Measurements from ENCODE around the gene TRAF3. TPM values are rescaled to one million over a fixed set of nuclear protein-coding genes. Genes with fewer than 3 reads are reported as not detected.

TRAF3 gene
- total RNA-seq, 6 experiments from 2014 or later: 19.9 to 28.8 (median 22.6) TPM

DNA sequence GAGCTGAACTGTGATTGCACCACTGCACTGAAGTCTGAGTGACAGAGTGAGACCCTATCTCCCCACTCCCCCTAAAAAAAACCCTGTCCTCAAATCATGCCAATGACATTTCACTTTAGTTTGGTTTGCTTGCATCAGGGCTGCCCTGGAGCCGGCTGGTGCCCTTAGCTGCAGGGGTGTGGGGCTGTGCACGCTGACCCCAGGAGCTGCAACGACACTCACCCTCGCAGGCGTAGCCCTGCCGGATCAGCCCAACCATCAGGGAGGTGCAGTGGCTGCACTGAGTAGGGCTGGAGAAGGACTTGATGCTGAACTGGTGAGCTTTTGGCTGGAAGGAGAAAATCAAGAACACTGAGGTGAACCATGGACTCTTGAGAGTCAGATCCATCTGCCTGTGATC is 175.0 kb downstream of the TRAF3 start:
- H3K36me3 Mint-ChIP-seq (ENCODE audit: low read depth): peaks cover 17% of the 10 kb centered on the region
- DNase-seq: no peak
- H3K27ac Mint-ChIP-seq: no peak overlapping the region
- TF ChIP-seq, protein P1, sequence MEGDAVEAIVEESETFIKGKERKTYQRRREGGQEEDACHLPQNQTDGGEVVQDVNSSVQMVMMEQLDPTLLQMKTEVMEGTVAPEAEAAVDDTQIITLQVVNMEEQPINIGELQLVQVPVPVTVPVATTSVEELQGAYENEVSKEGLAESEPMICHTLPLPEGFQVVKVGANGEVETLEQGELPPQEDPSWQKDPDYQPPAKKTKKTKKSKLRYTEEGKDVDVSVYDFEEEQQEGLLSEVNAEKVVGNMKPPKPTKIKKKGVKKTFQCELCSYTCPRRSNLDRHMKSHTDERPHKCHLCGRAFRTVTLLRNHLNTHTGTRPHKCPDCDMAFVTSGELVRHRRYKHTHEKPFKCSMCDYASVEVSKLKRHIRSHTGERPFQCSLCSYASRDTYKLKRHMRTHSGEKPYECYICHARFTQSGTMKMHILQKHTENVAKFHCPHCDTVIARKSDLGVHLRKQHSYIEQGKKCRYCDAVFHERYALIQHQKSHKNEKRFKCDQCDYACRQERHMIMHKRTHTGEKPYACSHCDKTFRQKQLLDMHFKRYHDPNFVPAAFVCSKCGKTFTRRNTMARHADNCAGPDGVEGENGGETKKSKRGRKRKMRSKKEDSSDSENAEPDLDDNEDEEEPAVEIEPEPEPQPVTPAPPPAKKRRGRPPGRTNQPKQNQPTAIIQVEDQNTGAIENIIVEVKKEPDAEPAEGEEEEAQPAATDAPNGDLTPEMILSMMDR (IDR thresholded peaks at IDR 0.05): no peak
- peaks cover 4% of the 10 kb centered on the region; the same call in 1 of the 2 replicates for H3K27me3 Mint-ChIP-seq (ENCODE audit: insufficient read depth)
- H3K4me3 Mint-ChIP-seq: no peak overlapping the region
- peaks cover 12% of the 10 kb centered on the region for H3K4me1 Mint-ChIP-seq (ENCODE audit: low read depth)
- no peaks in the 10 kb centered on the region for H3K9me3 Mint-ChIP-seq

DNA sequence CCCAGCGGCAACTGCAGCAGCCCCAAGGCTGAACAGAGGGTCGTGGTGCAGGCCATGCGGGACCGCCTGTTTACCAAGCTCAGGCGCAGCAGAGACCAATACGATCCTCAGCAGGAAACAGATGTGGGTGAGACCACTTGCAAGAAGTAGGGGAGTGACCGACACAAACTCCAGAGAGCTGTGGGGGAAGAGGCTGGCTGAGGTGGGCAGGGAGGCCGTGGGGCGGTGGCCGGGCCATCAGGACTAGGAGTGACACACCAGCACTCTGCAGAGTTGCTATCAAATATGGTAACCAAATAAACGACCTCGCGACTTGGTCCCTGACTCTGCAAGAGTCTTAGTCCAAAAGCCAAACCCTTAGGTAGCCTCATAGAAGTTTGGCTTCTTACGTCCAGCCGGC is 175.9 kb downstream of the TRAF3 start:
- no peak overlapping the region for H3K27ac Mint-ChIP-seq
- peaks cover 4% of the 10 kb centered on the region for H3K27me3 Mint-ChIP-seq (ENCODE audit: insufficient read depth)
- DNase-seq: no peak
- no peak overlapping the region for H3K4me3 Mint-ChIP-seq
- peaks cover 12% of the 10 kb centered on the region for H3K4me1 Mint-ChIP-seq (ENCODE audit: low read depth)
- no peaks in the 10 kb centered on the region for H3K9me3 Mint-ChIP-seq
- peaks cover 17% of the 10 kb centered on the region for H3K36me3 Mint-ChIP-seq (ENCODE audit: low read depth)
- TF ChIP-seq, protein P1 (IDR thresholded peaks at IDR 0.05): no peak

DNA sequence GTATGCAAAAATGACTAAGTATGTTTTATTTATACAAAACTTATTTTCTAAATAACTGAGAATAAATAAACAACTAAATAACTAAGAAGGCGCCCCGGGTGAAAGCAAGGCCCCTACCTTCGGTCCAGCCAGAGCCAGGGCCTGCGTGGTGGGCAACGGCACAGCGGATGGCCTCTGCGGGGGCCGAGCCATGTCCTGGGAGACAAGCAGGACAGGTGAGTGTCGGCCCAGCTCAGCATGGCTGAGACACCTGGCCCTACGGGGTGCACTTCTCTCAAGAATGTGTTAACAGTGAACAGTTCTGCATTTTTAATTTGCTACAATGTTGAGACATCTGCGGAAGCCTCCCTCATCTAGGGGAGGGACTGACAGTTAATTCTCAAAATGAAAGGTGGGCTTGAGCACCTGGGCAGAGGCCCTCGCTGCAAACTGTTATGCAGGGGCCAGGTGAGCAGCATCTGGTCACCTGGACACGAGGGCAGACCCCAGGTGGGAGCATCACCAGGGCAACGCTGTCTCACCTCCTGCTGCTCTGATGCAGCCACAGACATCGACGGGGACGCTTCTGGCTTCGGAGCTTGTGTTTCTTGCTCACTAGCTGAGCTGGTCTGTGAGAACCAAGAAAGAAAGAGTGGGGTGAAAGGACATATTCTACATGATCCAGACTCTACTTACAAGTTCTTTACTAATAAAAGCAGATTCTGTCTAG is 177.0 kb downstream of the TRAF3 start:
- Mint-ChIP-seq H3K4me1 (ENCODE audit: low read depth) (peaks cover 5% of the 10 kb centered on the region), H3K36me3 (ENCODE audit: low read depth) (peaks cover 16% of the 10 kb centered on the region), H3K27ac (no peak overlapping the region), H3K27me3 (ENCODE audit: insufficient read depth) (peaks cover 7% of the 10 kb centered on the region), H3K9me3 (no peaks in the 10 kb centered on the region), H3K4me3 (no peak overlapping the region; the same call in 1 of the 2 replicates)
- TF ChIP-seq, protein P1 (IDR thresholded peaks at IDR 0.05): no peak
- DNase-seq: no peak

DNA sequence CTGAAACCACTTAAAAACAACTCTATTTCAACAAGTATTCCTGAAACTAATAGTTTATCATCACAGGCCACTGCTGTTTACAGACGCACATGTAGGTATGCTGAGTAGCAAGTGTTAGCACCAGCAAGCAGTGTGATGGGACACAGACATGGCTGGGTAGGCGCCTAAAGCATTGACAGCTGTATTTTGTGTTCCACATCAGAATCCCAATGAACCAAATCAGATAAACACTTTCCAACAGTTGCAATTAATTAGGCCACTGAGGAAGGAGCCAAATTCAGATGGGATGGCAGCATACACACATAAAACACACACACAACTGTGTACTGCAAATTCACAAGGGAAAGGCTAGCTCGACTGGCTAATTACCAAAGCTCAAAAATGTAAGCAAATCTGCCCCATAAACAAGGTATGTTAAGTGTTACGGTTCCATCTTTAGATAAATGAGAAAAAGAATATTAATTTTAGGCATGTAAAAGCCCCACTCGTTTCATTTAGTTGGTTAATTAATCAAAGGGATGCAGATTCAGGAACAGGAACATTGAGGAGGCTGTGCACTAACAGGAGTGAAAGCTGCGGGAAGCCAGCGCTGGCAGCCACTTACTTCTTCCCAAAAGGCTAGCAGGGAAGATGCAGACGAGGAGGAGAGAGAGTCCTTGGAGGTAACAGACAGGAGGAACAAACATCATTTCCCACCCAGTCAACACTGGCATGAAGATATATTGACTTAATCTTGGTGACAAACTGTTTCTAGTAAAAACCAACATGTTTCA is 178.6 kb downstream of the TRAF3 start:
- TF ChIP-seq, protein P1 (IDR thresholded peaks at IDR 0.05): no peak
- Mint-ChIP-seq H3K27ac (no peak overlapping the region), H3K4me3 (no peak overlapping the region), H3K36me3 (ENCODE audit: low read depth) (peaks cover 13% of the 10 kb centered on the region; the same call in 1 of the 2 replicates), H3K9me3 (no peaks in the 10 kb centered on the region), H3K27me3 (ENCODE audit: insufficient read depth) (peaks cover 5% of the 10 kb centered on the region), H3K4me1 (ENCODE audit: low read depth) (no peaks in the 10 kb centered on the region)
- no peak for DNase-seq

DNA sequence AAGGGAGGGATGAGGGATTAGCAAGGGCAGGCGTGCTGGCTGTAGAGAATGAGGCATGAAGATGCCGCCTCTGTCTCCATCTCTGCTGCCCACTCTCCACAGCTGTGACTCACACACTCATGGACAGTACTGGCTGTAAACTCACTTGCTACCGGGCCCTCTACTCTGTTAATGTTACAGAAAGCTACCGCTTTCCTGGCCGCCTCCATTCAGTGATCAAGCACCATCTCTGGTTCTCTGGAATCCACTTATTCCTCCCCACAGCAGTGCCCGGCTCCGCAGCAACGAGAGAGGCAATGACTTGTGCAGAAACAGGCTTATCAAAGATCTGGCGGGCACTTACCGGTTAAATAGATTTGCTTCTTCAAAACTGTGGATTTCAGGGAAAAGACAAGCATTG is 180.0 kb downstream of the TRAF3 start:
- no peak for DNase-seq
- H3K27me3 Mint-ChIP-seq (ENCODE audit: insufficient read depth): peaks cover 4% of the 10 kb centered on the region; the same call in 1 of the 2 replicates
- H3K4me3 Mint-ChIP-seq: no peak overlapping the region
- peaks cover 13% of the 10 kb centered on the region; the same call in 1 of the 2 replicates for H3K36me3 Mint-ChIP-seq (ENCODE audit: low read depth)
- no peak overlapping the region for H3K27ac Mint-ChIP-seq
- H3K4me1 Mint-ChIP-seq (ENCODE audit: low read depth): no peaks in the 10 kb centered on the region
- no peaks in the 10 kb centered on the region for H3K9me3 Mint-ChIP-seq
- TF ChIP-seq, protein P1 (IDR thresholded peaks at IDR 0.05): no peak
